ENCODE results near the gene MMP15. TPM values are rescaled to one million over a fixed set of nuclear protein-coding genes. Genes with fewer than 3 reads are reported as not detected.

Gene MMP15
- total RNA-seq, 4 donors from 2014 or later, result 5.2 to 9.1 (median 7.7) TPM

DNA sequence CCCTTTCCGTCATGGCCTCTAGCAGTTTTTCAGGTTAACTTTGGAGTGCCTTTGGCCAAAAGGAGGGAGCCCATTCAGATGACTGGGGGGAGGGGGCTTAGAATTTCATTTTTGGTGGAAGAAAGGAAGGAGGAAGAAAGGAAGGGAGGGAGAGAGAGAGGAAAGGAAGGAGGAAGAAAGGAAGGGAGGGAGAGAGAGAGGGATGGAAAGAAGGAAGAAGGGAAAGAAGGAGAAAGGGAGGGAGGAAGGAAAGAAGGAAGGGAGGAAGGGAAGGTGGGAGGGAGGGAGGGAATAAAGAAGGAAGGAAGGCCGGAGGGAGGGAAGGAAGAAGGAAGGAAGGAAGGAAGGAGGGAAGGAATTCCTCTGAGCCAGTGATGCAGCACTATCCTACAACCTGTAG is 25.7 kb downstream of the MMP15 start:
- no peak overlapping the region for H3K4me3 ChIP-seq (ENCODE audit: low read depth, poor library complexity, severe bottlenecking)
- WGBS, 2 donors, result 65 to 85% methylated on average over 2 of the region's 2 CpGs
- no peak for DNase-seq (ENCODE audit: low spot score in 2 of 2)
- intact Hi-C loops (cut with DNase I; ENCODE audit: low total_unique reads), result no loop called here
- TF ChIP-seq POLR2A (IDR thresholded peaks at IDR 0.05) (no peak), CTCF (IDR thresholded peaks at IDR 0.05) (no peak)

- DNase-seq (ENCODE audit: low spot score in 2 of 2), result no peak
- intact Hi-C loops (cut with DNase I; ENCODE audit: low total_unique reads), result no loop called here
- WGBS, 2 donors, result 62 to 76% methylated on average over 10 of the region's 10 CpGs
- H3K4me3 ChIP-seq (ENCODE audit: low read depth, poor library complexity, severe bottlenecking), result no peak overlapping the region
- TF ChIP-seq CTCF (IDR thresholded peaks at IDR 0.05) (no peak), POLR2A (IDR thresholded peaks at IDR 0.05) (no peak)
Measured at GRCh38 chr16:58051821-58052603, 26.5 kb downstream of the MMP15 start.

DNA sequence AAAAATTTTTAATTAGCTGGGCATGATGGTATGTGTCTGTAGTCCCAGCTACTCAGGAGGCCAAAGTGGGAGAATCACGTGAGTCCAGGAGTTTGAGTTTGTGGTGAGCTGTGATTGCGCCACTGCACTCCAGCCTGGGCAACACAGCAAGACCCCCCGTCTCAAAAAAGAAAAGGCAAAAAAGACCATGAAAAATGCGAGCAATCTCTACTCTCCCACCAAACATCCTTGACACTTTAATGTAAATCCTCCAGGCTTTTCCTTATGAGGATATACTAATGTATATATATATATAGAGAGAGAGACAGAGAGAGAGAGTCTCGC is 28.1 kb downstream of the MMP15 start:
- 89 to 95% methylated on average over 5 of the region's 5 CpGs for WGBS, 2 donors
- DNase-seq (ENCODE audit: low spot score in 2 of 2), result no peak
- H3K4me3 ChIP-seq (ENCODE audit: low read depth, poor library complexity, severe bottlenecking), result no peak overlapping the region
- intact Hi-C loops (cut with DNase I; ENCODE audit: low total_unique reads), result no loop called here
- no peak for TF ChIP-seq POLR2A (IDR thresholded peaks at IDR 0.05)
- TF ChIP-seq CTCF (IDR thresholded peaks at IDR 0.05), result no peak

GRCh38 chr16:58054289-58054688 is 28.7 kb downstream of the MMP15 start:
- no peak for DNase-seq (ENCODE audit: low spot score in 2 of 2)
- no peak for TF ChIP-seq POLR2A (IDR thresholded peaks at IDR 0.05)
- TF ChIP-seq CTCF (IDR thresholded peaks at IDR 0.05), result no peak
- WGBS, 2 donors, result 83 to 84% methylated on average over 10 of the region's 10 CpGs
- H3K4me3 ChIP-seq (ENCODE audit: low read depth, poor library complexity, severe bottlenecking), result no peak overlapping the region
- intact Hi-C loops (cut with DNase I; ENCODE audit: low total_unique reads), result no loop called here

DNA sequence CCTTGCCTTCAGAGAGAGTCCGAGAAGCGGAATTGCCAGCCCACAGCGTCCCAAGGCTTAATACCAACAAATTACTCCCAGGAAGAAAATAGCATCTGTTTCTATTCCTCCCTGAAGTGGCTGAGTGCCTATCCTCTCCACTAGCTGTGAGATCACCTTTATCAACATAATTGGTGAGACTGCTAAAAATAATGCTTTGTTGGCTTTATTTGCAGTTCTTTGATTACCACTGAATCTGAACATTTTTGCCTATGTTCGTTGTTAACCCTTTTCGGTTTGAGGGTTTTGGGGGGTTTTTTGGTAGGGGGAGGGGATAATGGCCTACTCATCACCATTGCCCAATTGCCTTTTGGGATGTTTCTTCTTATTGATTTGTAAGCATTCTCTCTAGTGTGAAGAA is 31.0 kb downstream of the MMP15 start:
- TF ChIP-seq POLR2A (IDR thresholded peaks at IDR 0.05) (no peak), CTCF (IDR thresholded peaks at IDR 0.05) (no peak)
- intact Hi-C loops (cut with DNase I; ENCODE audit: low total_unique reads), result no loop called here
- WGBS, 2 donors, result 71 to 73% methylated on average over 5 of the region's 5 CpGs
- H3K4me3 ChIP-seq (ENCODE audit: low read depth, poor library complexity, severe bottlenecking), result no peak overlapping the region
- no peak for DNase-seq (ENCODE audit: low spot score in 2 of 2)

GRCh38 chr16:58057121-58057520 is 31.6 kb downstream of the MMP15 start:
- no peak for DNase-seq (ENCODE audit: low spot score in 2 of 2)
- TF ChIP-seq CTCF (IDR thresholded peaks at IDR 0.05) (no peak), POLR2A (IDR thresholded peaks at IDR 0.05) (no peak)
- WGBS, 2 donors, result 85 to 89% methylated on average over 5 of the region's 5 CpGs
- no peak overlapping the region for H3K4me3 ChIP-seq (ENCODE audit: low read depth, poor library complexity, severe bottlenecking)
- intact Hi-C loops (cut with DNase I; ENCODE audit: low total_unique reads), result no loop called here

Measured in lower leg skin (tissue), 4 donors.